Activated CD4-positive, alpha-beta T cell treated with anti-CD3 and anti-CD28 coated beads, Interleukin-2, amount 50 U/mL, for 16 hours (primary cell): ENCODE data around the gene C1QB.
A peak's percentile ranks its signal among the peaks of the same experiment; 100 is the strongest.

ENCODE experiments used
- DNase-seq: peaks from one replicate; pipeline ENCODE4 v3.0.0-alpha.2; 2020

The C1QB gene

GRCh38 chr1:22635436-22635835, 17.6 kb upstream of the C1QB start:
- DNase-seq: no peak

DNA sequence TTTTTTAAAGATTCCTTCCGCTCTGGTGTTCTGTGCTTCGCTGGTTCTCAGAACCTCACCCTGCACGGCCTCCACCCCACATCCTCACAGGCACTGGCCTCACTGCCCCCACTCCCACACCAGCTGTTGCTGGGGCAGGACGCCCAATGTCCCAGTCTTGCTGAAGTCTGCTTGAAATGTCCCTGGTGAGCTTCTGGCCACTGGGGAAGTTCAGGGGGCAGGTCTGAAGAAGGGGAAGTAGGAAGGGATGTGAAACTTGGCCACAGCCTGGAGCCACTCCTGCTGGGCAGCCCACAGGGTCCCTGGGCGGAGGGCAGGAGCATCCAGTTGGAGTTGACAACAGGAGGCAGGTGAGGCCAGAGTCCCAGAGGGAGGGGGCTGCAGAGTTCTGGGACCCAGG, 16.7 kb upstream of the C1QB start, which contains the start of gene C1QA:
Gene C1QA, plus strand, starts transcription at position 276 of the 400 bp plus-strand sequence. CDS start 989 bp downstream, outside the sequence.
- DNase-seq: no peak

DNA sequence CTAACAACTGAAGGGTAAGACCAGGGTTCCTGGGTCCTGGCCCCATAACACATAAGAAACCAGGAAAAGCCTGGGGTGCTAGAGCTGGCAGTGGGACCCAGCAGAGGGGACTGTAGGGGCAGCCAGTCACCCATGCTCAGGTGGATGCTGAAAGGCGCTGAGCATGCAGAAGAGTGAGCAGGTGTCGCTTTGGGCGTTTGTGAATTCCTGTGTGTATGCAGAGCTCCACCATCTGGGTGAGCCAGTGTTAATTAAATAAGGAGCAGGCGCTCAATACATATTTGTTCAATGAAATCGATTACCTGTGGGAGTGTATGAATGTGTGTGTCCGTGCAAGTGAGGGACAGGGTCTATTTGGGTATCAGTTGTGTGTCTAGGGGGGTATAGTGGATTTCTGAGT, 16.1 kb upstream of the C1QB start:
- no peak for DNase-seq

DNA sequence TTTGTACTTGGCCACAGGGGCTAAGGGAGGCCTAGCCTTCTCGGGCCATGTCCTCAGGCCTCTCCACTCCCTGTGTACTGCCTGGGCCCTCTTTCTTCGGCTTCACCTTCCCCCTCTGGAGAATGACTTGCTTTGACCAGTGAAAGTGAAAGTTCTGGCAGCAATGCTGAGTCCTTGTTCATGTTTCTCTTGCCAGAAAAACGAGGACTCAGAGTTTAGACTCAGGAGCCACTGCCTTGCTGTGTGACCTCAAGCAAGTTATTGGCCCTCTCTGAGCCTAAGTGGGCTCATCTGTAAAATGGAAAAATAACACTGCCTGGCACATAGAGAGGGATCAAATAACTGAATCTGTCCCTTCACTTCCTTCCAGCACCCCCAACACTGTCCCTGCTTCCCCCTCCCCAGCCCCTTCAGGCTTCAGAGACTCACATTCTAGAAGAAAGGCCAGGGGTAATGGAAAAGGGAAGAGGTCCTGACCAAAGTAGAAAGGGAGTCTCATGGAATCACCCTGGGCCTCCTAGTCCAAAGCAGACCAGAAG, 15.1 kb upstream of the C1QB start:
- DNase-seq: no peak

- DNase-seq: no peak
Measured at GRCh38 chr1:22638476-22639234, 14.4 kb upstream of the C1QB start.

DNA sequence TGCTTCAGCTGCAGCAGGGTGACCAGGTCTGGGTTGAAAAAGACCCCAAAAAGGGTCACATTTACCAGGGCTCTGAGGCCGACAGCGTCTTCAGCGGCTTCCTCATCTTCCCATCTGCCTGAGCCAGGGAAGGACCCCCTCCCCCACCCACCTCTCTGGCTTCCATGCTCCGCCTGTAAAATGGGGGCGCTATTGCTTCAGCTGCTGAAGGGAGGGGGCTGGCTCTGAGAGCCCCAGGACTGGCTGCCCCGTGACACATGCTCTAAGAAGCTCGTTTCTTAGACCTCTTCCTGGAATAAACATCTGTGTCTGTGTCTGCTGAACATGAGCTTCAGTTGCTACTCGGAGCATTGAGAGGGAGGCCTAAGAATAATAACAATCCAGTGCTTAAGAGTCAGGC, 13.8 kb upstream of the C1QB start:
- no peak for DNase-seq

DNA sequence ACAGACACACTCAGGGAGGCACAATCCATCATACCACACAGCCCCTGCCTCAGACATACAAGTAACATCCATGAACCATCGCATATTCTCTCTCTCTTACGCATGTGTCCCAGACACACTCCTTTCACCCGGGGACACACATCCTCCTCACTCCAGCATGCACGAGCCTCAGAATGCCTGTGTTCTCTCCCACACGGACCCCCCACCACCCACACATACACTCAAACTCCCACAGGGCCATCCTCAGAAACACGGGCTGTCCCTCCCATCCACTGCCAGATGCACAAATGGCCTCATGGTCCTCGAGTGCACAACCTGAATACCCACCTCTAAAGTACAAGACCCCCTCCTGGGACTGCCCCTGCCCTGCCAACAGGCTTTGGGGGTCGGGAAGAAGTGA, 11.8 kb upstream of the C1QB start:
- DNase-seq: no peak

DNA sequence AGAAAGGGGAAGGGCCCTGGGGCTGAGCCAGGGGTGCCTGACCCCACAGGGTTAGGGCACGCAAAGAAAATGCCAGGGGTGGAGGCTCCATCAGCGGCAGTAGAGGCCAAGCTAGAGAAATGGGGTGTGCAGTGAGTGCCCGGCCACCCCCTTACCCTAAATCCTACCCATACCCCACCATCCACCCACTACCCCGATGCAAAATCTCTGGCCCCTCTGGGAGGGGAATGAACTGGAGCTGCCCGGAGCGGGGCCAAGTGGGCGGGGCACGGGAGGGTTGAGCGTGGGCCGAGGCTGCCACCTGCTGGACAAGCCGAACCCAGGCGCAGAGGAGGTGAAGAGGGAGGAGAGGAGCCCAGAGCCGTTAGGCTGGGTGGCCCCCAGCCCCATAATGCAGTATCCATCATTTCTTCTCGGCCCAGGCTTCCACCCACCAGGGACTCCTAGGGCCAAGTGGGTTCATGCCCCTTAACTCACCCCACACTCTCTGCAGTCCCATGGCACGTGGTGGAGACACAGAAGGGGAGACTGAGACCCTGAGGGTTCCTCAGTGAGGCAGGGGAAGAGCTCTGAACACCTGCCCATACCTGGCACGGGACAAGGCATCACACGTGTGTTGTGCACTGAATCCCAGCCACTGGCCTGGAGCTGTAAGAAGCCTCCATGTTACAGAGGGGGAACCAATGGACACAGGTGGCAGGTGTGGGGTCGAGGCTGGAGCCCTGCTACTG, 11.0 kb upstream of the C1QB start:
- DNase-seq: peak; percentile 68

DNA sequence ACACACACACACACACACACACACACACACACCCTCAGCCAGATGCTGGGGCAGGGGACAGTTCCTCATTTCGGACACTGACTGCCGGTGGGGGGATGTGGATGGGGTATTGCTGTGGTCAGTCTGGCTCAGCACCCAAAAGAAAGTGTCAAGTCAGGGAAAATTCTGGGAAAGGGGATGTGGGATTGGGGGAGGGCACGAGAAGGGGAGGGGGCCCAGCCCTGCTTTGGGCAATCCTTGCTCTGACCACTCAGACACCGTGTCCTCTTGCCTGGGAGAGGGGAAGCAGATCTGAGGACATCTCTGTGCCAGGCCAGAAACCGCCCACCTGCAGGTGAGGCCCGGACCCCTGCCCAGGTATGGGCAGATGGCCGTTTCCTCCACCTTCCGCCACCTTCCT, 9.7 kb upstream of the C1QB start, which contains the start of gene C1QC:
Gene C1QC, plus strand, starts transcription at position 253 of the 400 bp plus-strand sequence. CDS start 391 bp downstream, outside the sequence.
- no peak for DNase-seq

DNA sequence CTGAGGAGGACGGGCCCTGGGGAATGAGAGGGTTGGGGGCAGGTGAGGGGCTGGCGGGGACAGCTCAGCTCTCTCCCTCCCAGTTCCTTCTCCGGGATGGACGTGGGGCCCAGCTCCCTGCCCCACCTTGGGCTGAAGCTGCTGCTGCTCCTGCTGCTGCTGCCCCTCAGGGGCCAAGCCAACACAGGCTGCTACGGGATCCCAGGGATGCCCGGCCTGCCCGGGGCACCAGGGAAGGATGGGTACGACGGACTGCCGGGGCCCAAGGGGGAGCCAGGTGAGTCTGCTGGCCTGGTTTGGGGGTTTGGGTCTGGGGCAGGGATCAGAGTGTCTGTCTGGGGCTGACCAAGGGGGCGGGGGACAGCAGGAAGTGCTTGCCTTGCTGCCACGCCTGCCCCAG, 9.1 kb upstream of the C1QB start:
- DNase-seq: no peak

GRCh38 chr1:22645931-22646330, 7.1 kb upstream of the C1QB start:
- DNase-seq: no peak

GRCh38 chr1:22646384-22646783, 6.7 kb upstream of the C1QB start:
- DNase-seq: no peak

GRCh38 chr1:22650089-22650693, 2.8 kb upstream of the C1QB start:
- no peak for DNase-seq

DNA sequence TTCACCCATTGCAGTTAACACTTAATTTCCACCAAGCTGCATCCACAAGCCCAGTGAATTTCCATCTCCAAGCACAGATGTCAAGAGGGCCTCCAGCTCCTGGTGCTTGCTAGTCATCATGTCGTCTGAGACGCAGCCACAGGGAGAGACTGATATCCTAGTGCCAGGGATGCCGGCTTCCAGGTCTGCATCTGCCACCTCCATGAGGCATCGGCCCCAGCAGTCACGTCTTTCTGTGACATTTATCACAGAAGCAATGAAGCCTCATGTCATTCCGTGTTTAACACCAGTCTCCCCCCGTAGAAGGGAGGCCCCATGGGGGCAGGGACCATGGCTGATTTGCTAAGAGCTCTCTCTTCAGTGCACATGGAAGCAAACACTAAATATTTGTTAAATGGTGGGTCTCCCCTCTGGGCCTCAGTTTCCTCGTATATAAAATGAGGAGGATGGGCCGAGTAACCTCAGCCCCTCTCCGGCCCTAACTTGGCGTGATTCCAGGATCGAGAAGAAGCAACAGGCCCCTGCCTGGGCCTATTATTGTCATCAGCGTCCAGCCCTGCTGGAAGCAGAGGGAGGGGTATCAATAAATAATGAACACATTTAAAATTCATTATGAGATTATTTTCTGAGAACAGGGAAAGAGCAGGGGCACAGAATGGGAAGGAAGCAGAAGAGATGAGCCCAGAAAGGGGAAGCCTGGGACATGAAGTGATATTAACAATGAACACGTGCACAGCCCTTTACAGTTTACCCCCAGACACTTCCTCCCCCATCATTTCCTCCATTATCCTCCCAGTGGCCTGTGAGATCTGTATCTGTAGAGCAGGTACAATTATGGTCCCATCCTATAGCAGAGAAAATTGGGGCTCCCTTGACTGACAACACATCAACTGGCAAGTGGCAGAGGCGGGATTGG, 837 bp upstream of the C1QB start:
- no peak for DNase-seq

- no peak for DNase-seq
Measured at GRCh38 chr1:22654692-22655091, 1.7 kb downstream of the C1QB start.

GRCh38 chr1:22658385-22659163, 5.5 kb downstream of the C1QB start:
- no peak for DNase-seq

DNA sequence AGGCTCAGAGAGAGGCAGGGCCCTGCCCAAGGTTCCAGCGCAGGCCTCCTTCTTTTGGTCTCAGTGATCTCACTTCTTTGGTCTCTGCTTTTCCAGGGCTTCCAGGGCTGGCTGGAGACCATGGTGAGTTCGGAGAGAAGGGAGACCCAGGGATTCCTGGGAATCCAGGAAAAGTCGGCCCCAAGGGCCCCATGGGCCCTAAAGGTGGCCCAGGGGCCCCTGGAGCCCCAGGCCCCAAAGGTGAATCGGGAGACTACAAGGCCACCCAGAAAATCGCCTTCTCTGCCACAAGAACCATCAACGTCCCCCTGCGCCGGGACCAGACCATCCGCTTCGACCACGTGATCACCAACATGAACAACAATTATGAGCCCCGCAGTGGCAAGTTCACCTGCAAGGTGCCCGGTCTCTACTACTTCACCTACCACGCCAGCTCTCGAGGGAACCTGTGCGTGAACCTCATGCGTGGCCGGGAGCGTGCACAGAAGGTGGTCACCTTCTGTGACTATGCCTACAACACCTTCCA, 7.7 kb downstream of the C1QB start:
- no peak for DNase-seq

DNA sequence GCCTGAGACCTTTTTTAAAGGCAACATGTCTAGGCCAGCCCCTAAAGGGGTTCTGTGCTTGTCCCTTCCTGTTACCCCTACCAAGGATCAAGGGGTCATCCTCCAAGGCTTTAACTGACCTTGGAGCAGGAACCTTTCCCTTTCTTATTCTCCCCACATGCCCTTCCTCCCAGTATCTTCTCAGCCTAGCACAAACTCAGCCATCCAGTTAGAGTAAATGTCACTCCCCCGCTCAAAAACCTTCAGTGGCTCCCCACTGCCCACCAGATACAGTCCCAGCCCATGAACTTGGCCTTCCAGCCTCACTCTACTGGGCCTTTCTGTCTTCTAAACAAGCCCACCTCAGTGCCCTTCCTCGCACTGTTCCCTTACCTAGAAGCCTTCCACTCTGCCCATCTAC, 8.8 kb downstream of the C1QB start:
- no peak for DNase-seq

- peak; percentile 25 for DNase-seq
Measured at GRCh38 chr1:22662318-22662717, 9.3 kb downstream of the C1QB start.

- DNase-seq: no peak
Measured at GRCh38 chr1:22662986-22663408, 10.0 kb downstream of the C1QB start.

- no peak for DNase-seq
Measured at GRCh38 chr1:22665752-22666151, 12.7 kb downstream of the C1QB start.
